Measurements from ENCODE around the gene CD22. TPM values are rescaled to one million over a fixed set of nuclear protein-coding genes. Genes with fewer than 3 reads are reported as not detected.

CD22 gene
- total and polyA plus RNA-seq, 2 of the 8 experiments (the other 6 are each of a cell fraction or from before 2014, with no cell fraction given): 0.06 to 0.60 TPM

DNA sequence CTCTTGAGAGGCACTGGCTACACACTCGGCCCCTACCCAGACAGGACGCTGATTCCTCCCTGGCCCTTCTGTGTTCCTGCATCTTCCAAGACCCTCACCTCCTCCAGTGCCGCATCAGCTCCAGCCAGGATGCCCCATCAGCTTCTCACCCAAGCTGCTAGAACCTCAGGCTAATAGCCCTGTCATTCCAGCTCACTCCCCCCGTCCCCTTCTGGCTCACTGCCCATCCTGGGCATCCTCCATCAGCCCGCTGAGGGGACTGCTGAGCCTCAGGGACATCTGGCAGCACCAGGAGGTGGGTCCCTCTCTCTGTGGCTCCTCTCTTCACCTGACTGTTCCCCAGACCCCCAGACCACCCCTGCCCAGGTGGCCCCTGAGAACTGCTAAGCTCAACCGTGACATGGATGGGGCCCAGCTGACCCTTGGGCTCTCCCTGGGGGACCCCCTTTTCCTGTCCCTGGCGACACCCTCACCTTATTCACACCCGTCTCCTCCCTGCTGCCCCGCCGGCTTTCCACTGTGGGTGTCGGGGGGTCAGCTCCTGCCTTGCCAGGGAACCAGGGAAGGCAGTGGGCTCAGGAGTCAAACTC is 34.1 kb downstream of the CD22 start:
- Histone ChIP-seq H4K8ac (ENCODE audit: extremely low read depth, insufficient read depth, low read length) (no peak overlapping the region), H3K4me1 (replicated peaks in 1 of 4; ENCODE audit: control insufficient read depth in 3 of 4, insufficient read depth in 4 of 4, low read length in 3 of 4) (no peaks in the 10 kb centered on the region), H3K14ac (ENCODE audit: insufficient read length) (no peak overlapping the region), H4K91ac (replicated peaks; ENCODE audit: insufficient read length, low read length) (no peak overlapping the region), H3K79me2 (ENCODE audit: control insufficient read depth in 1 of 2, insufficient read depth in 2 of 2, low read length in 2 of 2) (no peaks in the 10 kb centered on the region), H3K9ac (replicated peaks in 1 of 4; ENCODE audit: extremely low read depth in 1 of 4, low read depth in 3 of 4, low read length in 3 of 4) (no peak overlapping the region), H2BK5ac (ENCODE audit: low read depth, low read length) (no peak overlapping the region), H2BK15ac (ENCODE audit: low read length) (no peak overlapping the region), H2AK5ac (ENCODE audit: low read depth, low read length) (no peak overlapping the region), H4K5ac (ENCODE audit: insufficient read length, low read depth, low read length) (no peak overlapping the region), H3K79me1 (ENCODE audit: low read depth, low read length) (no peaks in the 10 kb centered on the region), H2AFZ (ENCODE audit: low read length) (no peak overlapping the region), H3K27ac (ENCODE audit: low read depth, low read length) (no peak overlapping the region), H3K23ac (ENCODE audit: insufficient read length) (no peak overlapping the region), H3K4me2 (ENCODE audit: insufficient read depth in 1 of 2, low read depth in 2 of 2, low read length in 2 of 2) (no peak overlapping the region), H3K36me3 (ENCODE audit: control insufficient read depth in 2 of 4, insufficient read depth in 4 of 4, low read length in 3 of 4) (no peaks in the 10 kb centered on the region), H3K27me3 (replicated peaks in 1 of 4; ENCODE audit: control insufficient read depth in 3 of 4, extremely low read depth in 1 of 4, insufficient read depth in 3 of 4, low read length in 3 of 4) (no peaks in the 10 kb centered on the region), H3K4ac (replicated peaks; ENCODE audit: insufficient read length, low read depth, low read length) (no peak overlapping the region), H2BK12ac (ENCODE audit: low read depth, low read length) (no peak overlapping the region), H2BK120ac (replicated peaks; ENCODE audit: low read depth, low read length) (no peak overlapping the region), H4K20me1 (replicated peaks in 1 of 2; ENCODE audit: control insufficient read depth in 1 of 2, insufficient read depth in 2 of 2, low read length in 2 of 2) (no peaks in the 10 kb centered on the region), H3K23me2 (ENCODE audit: low read depth, low read length) (no peaks in the 10 kb centered on the region), H3K9me3 (ENCODE audit: insufficient read depth in 2 of 2, low read depth in 1 of 2, low read length in 1 of 2) (no peaks in the 10 kb centered on the region), H2BK20ac (ENCODE audit: low read length) (no peak overlapping the region), H3K4me3 (ENCODE audit: extremely low read depth in 1 of 4, insufficient read depth in 2 of 4, low read depth in 3 of 4, low read length in 4 of 4) (no peak overlapping the region), H3K18ac (ENCODE audit: extremely low read depth, low read length) (no peak overlapping the region), H3K56ac (replicated peaks; ENCODE audit: insufficient read length, low read depth, low read length) (no peak overlapping the region)
- CTCF ChIA-PET (ENCODE audit: partially characterized antibody): interaction anchor here (0.6 kb wide), 1 partner anchor 318 kb away, joined by 3 read pairs; no protein-coding TSS in a partner anchor
- DNase-seq (ENCODE audit: low read depth in 1 of 2, low spot score in 2 of 2) (no peak), FAIRE-seq (no peak)
- POLR2A ChIA-PET (ENCODE audit: partially characterized antibody): no interaction called here
- 89% methylated on average over 3 of the region's 11 CpGs; no CpG with 5 or more reads in 1 of the 2 experiments for WGBS, 2 experiments (ENCODE audit: extremely low coverage in 1 of 2, insufficient coverage in 1 of 2, insufficient read length in 1 of 2, insufficient replicate concordance in 2 of 2, low coverage in 1 of 2, low lambda C conversion rate in 2 of 2, missing lambda C conversion rate in 1 of 2)
- TF ChIP-seq BRCA1 (IDR thresholded peaks at IDR 0.05; ENCODE audit: low read depth, low read length) (no peak), HDAC6 (IDR thresholded peaks at IDR 0.05; ENCODE audit: low read depth, low read length) (no peak), POLR2AphosphoS5 (IDR thresholded peaks at IDR 0.05; ENCODE audit: low read depth, low read length) (no peak), JUND (IDR thresholded peaks at IDR 0.05; ENCODE audit: low read length) (no peak), GABPA (IDR thresholded peaks at IDR 0.05; ENCODE audit: borderline replicate concordance, insufficient read depth, low read length) (no peak), SAP30 (IDR thresholded peaks at IDR 0.05; ENCODE audit: insufficient read depth, insufficient replicate concordance, low read length) (no peak), TAF1 (IDR thresholded peaks at IDR 0.05; ENCODE audit: low read depth, low read length) (no peak), ZNF274 (IDR thresholded peaks at IDR 0.05; ENCODE audit: borderline replicate concordance, extremely low read depth, low read length) (no peak), RFX5 (IDR thresholded peaks at IDR 0.05; ENCODE audit: borderline replicate concordance, low read depth, low read length) (no peak), SP1 (IDR thresholded peaks at IDR 0.05; ENCODE audit: low read depth, low read length) (no peak), RAD21 (IDR thresholded peaks at IDR 0.05 in 1 of 2, conservative IDR thresholded peaks at IDR 0.05 in 1 of 2; ENCODE audit: low read depth in 2 of 2, low read length in 2 of 2) (no peak), TAF7 (optimal IDR thresholded peaks at IDR 0.05; ENCODE audit: borderline replicate concordance, low read depth, low read length) (no peak), SIRT6 (IDR thresholded peaks at IDR 0.05; ENCODE audit: low read length) (no peak), SIN3A (conservative IDR thresholded peaks at IDR 0.05 in 1 of 2, IDR thresholded peaks at IDR 0.05 in 1 of 2; ENCODE audit: low read depth in 1 of 2, low read length in 2 of 2) (no peak)

All from H1 (cell line).